ENCODE measurements around the gene MAGI1. TPM values are rescaled to one million over a fixed set of nuclear protein-coding genes. Genes with fewer than 3 reads are reported as not detected.
"Not testable (repeated sequence)": the region's sequence is repeated elsewhere in the genome, so short reads cannot be mapped to it uniquely, and the experiment has no call there.

Gene MAGI1
- total RNA-seq, 1 donor, result 0.27 TPM

DNA sequence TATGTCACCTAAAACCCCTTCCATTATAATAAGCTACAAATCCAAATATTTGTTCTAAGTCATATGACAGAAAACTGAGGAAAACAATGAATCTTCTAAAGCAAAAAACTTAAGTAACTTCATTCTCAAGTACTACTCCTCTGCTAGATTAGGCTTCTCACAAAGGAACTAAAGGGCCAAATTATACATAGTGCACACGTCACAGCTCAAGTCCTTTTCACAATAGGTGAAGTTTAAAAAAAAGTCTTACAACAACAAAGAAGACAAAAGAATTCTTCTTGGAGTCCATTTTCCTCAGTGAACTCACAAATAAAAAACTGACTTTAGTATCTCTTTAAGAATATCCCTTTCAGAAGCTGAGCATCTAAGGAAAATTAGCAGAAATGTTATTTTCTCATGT, 479.9 kb downstream of the MAGI1 start:
- no peak for DNase-seq (ENCODE audit: low read depth in 2 of 3, low spot score in 2 of 3)

DNA sequence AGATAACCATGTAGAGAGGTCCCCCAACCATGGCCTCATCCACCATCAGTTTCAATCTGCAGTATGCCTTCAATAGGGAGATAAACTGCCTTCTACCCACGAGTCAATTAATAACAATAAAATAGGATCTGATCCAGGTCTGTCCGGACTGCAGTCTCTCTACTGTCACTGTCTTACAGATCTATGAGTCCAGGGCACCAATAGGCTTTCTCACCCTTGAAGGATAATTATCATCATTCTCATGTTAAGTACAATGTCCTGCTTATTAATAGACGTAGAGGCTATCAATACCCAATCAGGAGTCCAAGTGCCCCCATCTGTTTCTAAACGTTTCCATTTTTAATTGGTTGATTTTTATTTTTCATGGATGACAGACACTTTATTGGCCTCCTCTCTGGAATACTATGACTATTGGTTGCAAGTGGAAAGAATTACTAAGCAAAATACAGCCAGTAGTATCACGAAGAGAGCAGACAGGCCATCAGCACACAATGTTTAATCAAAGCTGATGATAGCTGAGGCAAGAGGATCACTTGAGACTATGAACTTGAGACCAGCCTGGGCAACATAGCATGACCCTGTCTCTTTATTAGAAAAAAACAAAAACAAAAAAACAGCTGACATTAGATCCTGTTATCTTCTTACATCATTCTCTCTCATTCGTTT, 480.7 kb downstream of the MAGI1 start:
- no peak for DNase-seq (ENCODE audit: low read depth in 2 of 3, low spot score in 2 of 3)

DNA sequence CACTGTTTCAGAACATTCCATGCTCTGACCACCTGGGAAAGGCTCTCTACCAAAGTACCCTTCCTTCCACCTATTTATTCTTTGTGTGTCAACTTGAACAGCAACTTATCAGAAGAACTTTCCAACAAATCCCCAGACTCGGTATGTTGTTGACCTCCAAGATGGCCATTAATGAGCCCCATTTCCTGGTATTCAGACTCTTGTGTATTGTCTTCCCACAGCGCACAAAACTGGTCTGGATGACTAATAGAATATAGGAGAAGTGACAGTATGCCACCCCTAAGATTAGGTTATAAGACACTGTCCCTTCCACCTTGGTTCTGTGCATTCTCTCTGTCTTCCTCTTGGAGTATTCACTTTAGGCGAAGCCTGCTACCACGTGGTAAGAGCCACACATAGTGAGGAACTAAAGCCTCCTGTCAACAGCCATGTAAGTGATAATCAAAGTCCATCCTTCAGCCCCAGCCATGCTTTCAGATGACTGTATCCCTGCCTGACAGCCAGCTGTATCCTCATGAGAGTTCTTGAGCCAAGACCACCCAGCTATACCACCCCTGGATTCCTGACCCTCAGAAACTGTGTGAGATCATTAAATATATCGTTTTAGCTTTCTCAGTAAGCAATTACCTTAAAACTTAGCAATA, 481.7 kb downstream of the MAGI1 start:
- DNase-seq (ENCODE audit: low read depth in 2 of 3, low spot score in 2 of 3), result no peak

DNA sequence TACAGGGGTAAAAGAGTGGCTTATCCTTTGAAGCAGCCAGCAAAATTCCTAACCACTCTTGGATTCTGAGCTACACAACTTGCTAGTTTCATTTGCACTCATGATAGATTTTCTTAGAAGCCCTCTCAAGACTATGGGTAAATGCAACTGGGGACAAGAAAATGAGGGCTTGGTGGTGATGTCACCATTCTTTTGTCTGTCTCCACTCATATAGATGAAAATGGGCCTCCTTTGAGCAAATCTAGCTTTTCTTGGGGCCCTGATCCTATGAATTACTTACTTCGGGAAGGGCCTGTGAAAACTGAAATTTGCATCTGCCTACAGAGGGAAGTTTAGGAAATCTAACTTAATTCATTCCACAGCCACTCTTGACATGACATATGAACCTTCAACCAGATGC, 486.3 kb downstream of the MAGI1 start:
- no peak for DNase-seq (ENCODE audit: low read depth in 2 of 3, low spot score in 2 of 3)

DNA sequence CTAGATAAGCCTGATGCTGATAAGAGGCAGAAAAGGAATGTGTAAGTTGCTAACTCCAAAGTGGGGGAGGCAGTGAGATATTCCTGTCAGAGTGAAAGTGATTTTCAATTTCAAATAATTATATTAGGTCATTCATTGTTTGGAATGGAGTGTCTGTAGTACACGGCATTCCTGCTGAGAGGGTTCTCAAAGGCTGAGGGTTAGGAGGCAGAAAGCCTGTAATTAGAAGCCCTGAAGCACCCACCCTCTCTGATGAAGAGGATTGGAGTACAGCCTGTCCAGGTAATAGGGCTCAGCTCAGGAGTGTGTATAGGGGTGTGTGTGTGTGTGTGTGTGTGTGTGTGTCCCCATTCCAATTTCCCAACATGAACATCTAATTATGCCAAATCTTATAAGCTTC, 486.8 kb downstream of the MAGI1 start:
- no peak for DNase-seq (ENCODE audit: low read depth in 2 of 3, low spot score in 2 of 3)

DNA sequence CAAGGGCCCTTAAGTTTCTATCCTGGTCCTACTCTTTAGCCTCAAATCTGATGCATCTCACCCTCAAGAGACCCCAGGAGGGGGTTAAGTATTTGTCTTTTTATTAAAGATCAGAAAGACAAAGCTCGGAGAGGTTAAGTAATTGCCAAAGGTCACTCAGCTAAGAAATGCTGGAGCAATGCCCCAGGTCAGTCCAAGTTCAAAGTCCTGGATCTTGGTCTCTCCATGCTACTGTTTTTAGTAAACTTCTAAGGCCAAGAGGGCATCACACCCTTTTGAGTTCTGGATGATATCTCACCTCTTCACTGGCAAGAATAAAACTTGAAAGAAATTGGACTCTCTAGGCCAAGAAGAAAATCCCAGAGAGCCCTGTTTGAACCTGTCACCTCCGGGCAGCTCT, 488.6 kb downstream of the MAGI1 start:
- DNase-seq (ENCODE audit: low read depth in 2 of 3, low spot score in 2 of 3), result no peak

DNA sequence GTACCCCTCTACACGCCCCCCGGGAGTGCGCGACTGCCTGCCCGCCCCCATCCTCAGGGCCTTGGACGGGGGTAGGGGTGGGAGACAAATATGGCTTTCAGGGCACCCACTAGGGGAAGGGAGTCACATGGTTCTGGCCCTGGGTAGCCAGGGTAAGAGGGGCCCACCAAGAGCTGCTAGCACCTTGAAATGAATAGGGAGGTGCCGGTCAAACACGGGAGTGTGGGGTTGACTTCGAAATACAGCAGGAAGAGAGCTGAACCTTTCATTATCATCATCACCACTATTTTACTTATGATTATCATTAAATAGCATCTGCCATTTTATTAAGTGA, 489.1 kb downstream of the MAGI1 start:
- no peak for DNase-seq (ENCODE audit: low read depth in 2 of 3, low spot score in 2 of 3)

DNA sequence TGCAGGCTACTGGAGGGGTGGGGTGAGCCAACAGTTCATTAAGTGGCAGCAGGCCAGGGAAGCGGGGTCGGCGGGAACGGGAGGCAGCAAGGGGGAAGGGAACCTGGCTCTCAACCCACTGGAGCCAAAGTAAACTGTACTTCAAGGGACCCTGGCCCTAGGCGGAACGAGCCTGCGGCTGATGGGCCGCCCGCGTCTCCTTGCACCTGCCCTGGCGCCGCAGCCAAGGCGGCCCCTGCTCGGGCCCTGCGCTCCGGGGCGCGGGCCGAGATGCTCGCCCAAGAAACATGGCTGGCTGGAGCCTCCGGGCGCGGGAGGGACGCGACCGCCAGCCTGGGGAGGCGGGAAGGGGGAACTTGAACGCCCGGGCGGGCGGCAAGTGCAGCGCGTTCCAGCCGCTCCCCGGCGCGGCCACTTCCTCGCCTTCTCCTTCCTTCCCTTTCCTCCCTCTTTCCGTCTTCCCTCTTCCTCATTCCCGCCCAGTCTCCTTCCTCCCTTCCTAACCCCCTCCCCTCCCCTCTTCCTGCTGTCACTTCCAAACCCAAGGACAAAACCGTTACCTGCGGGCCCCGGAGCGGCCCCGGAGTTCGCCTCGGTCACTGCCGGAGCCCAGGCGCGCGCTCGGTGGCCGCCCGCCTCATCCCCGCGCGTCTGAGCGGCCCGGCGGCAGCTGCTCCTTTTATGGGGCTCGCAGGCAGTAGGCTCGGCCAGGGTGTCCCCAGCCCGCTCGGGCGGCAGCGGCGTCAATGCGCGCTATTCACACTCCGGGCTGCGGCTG, 489.7 kb downstream of the MAGI1 start:
- DNase-seq (ENCODE audit: low read depth in 2 of 3, low spot score in 2 of 3), result no peak

DNA sequence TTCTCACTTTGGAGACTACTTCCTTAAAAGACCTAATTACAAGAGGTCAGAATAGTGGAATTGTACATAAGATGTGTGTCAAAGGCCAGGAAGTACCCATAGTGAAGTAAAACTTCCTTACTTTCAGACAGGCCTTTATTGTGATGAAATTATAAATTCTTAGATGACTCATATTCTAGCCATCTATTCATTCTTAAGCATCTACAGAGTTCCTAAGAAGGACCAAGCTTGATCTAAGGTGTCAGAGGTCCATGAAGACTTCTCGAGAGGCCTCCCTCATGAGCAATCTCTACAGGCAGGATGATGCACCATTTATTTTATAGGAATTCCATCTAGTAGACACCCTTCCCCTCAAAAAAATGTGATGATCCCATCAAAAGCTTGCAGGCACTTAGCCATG, 493.3 kb downstream of the MAGI1 start:
- no peak for DNase-seq (ENCODE audit: low read depth in 2 of 3, low spot score in 2 of 3)

DNA sequence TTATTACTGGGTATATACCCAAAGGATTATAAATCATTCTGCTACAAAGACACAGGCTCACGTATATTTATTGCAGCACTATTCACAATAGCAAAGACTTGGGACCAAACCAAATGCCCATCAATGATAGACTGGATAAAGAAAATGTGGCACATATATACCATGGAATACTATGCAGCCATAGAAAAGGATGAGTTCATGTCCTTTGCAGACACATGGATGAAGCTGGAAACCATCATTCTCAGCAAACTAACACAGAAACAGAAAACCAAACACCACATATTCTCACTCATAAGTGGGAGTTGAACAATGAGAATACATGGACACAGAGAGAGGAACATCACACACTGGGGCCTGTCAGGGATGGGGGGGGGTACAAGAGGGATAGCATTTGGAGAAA, 495.3 kb downstream of the MAGI1 start:
- DNase-seq (ENCODE audit: low read depth in 2 of 3, low spot score in 2 of 3), result not testable (repeated sequence)

DNA sequence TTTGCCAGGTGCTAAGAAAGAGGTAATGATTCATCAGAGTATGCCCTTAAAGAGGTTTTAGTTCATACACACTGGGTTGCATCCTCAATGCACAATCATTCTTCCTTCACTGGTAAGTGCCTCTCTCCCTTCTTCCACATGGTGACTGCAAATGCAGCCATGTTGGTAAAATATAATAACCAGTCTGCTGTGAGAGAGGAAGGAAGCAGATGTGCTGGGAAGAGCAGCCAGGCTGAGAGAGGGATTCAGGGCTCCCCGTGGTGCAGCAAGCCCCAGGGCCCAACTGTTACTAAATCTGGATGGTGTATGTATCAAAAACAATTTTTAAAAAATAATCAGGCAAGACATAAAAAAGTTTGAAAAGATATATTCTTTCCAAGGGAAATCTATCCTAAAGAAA, 498.1 kb downstream of the MAGI1 start:
- no peak for DNase-seq (ENCODE audit: low read depth in 2 of 3, low spot score in 2 of 3)

DNA sequence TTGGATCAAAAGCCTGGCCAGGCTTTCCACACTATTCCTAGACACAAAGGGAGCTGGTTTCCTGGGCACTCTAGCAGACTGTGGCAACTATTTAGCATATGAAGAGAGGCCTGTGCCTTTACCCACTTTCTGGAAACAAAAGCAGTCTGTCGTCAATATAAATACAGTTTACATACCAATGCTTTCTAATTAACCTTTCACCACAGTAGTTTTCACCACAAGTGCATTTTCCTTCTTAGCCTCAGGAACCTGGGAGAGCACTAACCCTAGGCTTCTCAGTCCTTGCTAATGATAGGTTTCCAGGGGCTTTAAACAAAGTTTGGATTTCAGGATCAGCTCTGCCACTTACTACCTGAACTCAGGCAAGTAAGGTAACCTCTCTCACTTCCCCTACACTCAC, 499.1 kb downstream of the MAGI1 start:
- DNase-seq (ENCODE audit: low read depth in 2 of 3, low spot score in 2 of 3), result no peak

DNA sequence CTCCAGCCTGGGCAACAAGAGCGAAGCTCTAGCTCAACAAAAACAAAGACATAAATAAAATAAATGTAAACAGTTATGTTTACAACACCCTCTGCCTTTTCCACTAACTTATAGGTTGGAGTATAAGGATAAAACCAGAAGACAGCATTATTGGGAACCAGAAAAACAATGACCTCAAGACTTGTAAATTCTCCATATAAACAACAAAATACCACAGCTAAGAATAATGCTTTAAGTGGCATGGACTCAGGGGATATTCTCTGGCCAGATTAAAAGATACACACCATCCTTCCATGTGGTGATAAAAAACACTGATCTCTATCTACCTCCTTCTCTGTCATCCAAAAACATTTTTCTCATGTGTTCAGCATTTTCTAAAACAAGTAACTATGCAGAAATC, 500.6 kb downstream of the MAGI1 start:
- no peak for DNase-seq (ENCODE audit: low read depth in 2 of 3, low spot score in 2 of 3)

DNA sequence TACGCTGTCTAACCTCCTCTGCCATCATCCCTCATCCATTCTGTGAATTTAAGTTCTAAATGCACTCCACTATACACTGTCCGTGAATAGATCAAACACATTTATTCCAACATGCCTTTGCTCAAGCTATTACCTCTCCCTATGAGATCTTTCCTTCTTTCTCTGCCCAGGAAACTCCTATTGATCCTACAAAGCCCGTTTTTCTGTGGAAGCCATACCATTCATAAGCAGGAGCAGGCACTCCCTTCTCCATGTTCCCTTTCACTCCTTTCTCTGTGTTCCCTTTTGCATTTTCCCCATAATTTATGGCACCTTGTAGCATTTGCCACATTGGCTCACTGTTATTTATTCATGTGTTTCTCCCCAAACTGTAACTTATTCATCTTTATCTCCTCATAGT, 501.6 kb downstream of the MAGI1 start:
- no peak for DNase-seq (ENCODE audit: low read depth in 2 of 3, low spot score in 2 of 3)

DNA sequence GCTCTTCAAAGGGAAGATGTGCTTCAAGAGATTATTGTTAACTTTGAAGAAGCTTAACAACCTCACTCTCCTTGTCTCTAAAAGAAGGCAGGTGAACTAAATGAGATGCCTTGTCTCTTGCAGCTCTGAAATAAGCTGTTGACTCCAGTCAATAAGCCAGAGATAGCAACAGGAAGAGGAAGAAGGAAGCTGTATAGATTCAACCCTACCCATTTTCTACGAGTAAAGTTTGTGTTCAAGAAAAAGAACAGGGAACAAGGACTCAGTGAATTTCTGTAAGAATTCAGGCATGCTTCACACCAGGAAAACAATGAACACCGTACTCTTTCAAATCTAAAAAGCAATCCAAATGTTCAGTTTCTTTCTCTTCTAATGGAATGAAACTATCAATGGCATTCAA, 503.5 kb downstream of the MAGI1 start:
- DNase-seq (ENCODE audit: low read depth in 2 of 3, low spot score in 2 of 3), result no peak

DNA sequence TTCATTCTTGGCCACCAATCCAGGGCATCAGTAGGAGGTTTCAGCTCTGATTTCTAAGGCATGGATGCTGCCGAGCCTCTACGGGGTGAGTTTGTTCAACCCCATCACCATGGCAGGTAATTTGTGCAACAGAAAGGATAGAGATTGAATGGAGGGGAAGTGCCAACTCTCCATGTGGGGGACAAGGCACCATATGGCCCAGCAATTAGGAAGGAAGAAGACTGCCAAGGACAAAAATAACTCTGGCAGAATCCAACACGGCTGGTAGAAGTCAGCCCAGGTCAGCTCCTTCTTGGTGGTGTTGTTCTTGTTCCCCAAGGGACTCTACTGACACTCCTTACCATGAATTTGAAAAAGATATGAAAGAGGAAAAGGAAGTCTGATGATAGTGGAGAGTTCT, 503.9 kb downstream of the MAGI1 start:
- DNase-seq (ENCODE audit: low read depth in 2 of 3, low spot score in 2 of 3), result no peak

DNA sequence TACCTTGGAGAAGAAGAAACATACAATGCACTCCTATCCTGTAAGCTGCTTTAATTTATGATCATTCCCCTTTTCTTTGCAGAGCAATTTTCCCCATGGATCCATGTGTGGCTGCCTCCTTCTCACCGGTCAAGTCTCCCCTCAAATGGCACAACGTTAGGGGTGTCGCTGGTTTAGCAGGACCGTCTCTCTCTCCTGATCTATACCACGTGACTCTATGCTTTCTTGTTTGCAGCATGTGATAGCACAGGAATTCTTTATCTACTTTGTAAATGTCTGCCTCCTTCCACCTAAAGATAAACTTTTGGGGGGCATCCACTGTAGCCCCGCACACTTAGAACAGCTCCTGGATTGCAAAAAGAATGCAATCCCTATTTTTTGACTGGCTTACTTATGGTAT, 506.0 kb downstream of the MAGI1 start:
- DNase-seq (ENCODE audit: low read depth in 2 of 3, low spot score in 2 of 3), result no peak

DNA sequence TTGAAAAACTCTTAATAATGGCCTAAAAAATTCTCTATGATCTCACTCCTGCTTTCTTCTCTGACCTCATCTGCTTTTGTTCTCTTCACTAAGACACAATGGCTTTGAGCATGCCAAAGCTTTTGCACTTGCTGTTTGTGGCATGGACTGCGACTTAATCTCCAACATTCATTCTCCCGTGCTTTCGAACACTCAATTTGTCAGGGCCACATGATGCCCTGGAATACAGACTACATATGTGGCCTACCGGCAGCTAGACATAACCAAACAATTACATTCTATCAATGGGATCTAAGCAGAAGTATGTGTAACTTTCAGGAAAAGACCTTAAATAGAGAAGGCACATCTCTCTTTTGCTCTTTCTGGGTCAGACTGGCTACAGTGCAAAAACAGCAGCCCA, 506.5 kb downstream of the MAGI1 start:
- DNase-seq (ENCODE audit: low read depth in 2 of 3, low spot score in 2 of 3), result no peak

DNA sequence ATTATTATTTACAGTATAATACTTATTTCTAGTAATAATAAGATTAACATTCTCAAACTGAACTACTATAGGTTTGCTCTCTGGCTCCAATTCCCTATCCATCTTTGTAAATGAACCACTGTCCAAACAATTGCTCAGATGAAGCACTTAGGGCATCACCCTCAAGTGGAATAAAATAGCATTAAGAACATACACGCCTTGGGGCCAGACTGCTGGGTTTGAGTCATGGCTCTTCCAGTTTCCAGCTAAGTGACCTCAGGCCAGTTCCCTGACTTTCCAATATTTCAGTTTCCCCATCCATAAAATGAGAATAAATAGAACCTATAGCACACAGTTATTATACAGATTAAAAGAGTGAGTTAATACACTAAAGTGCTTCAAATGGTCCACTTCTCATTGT, 507.2 kb downstream of the MAGI1 start:
- no peak for DNase-seq (ENCODE audit: low read depth in 2 of 3, low spot score in 2 of 3)

DNA sequence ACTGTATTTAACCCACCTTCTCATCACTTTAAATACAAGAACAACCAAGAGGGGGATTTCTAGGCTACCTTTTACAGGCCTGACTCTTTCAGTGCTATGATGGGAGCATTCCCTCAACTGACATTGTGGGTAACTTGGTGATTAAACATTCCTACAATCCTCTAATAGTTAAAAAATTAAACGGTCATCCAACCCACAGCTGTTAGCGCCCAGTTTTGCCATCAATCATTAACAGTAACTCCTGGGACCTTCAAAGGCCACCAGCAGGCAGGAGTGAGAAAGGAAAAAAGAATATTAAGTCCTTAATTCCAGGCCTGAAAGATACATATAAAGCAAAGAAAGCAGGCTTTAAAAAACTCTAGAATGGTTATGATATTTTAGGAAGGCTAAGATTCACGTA, 512.1 kb downstream of the MAGI1 start:
- DNase-seq (ENCODE audit: low read depth in 2 of 3, low spot score in 2 of 3), result no peak

DNA sequence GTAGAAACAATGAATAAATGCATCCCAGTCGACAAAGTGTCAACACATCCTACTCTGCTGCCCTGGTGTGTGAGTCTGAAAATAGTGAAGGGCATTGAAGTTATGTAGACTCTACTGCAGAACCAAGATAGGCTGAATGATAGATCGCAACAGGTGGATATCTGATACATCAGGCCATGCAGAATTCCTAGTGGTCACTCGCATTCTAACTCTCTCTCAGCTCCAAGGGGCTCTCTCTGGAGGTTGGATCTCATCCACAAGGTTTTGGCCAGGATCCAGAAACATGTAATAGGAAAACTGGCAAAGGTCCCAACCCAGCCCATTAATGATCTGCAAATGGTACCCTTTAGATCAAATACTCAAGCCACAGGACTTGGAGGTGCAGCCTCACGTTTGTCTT, 514.1 kb downstream of the MAGI1 start:
- DNase-seq (ENCODE audit: low read depth in 2 of 3, low spot score in 2 of 3), result no peak

DNA sequence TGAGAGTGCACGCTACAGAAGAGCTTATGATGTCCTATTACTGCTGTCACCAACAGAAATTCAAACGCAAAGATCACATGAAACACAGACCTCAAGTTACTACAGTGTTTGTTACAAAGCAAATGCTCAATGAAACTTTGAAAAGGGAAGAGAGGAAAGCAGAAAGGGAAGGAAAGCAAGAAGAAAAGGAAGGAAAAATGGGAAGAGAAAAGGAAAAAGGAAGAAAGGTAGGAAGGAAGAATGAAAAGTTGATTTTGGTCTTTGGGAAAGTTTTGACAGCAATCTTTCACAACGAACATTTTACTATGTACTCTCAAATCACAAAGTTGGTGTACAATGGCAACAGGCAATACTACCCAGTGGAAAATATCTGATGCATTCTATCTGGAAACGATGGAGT, 514.8 kb downstream of the MAGI1 start:
- DNase-seq (ENCODE audit: low read depth in 2 of 3, low spot score in 2 of 3), result no peak

Measured in hematopoietic multipotent progenitor cell (in vitro differentiated cells).